A673 (cell line): ENCODE results near the gene CNGA2. TPM values are rescaled to one million over a fixed set of nuclear protein-coding genes. Genes with fewer than 3 reads are reported as not detected.

ENCODE experiments used
- BruUV-seq: library from RNA; stranded (reverse); fragments of 400-500 nt; replicated peaks from 2 replicates; lab custom pipeline; 2021; lab: Mats Ljungman, UMichigan
- CTCF ChIA-PET: fragments of 300-600 bp; sonication (Branson Sonifier 250); formaldehyde crosslinking; loops from one replicate; lab custom pipeline; 2022; ENCODE audit warnings: antibody characterized with exemption; lab: Charles Lee
- POLR2A ChIA-PET: fragments of 300-600 bp; sonication (Branson Sonifier 250); formaldehyde crosslinking; loops from one replicate; lab custom pipeline; 2022; ENCODE audit warnings: antibody characterized with exemption; ENCODE audit not compliant: low non-redundant PET; lab: Charles Lee
- DNase-seq: peaks from one replicate; pipeline ENCODE4 v3.0.0-alpha.2; 2015; ENCODE audit warnings: low spot score
- H3K27ac ChIP-seq: fragments of 200-600 bp; sonication (generic); 2 replicates; pipeline ENCODE4 v1.5.1; 2016; ENCODE audit warnings: mixed run types, low read depth, mild to moderate bottlenecking, mixed read lengths, antibody characterized with exemption, low read length; ENCODE audit not compliant: poor library complexity, severe bottlenecking
- H3K27me3 ChIP-seq: fragments of 200-600 bp; sonication (generic); replicated peaks from 2 replicates; pipeline ENCODE4 v1.6.1; 2017; ENCODE audit warnings: mixed run types, low read depth, mild to moderate bottlenecking, mixed read lengths, antibody characterized with exemption, low read length; ENCODE audit not compliant: insufficient read depth, poor library complexity
- H3K36me3 ChIP-seq: fragments of 200-600 bp; sonication (generic); 2 replicates; pipeline ENCODE4 v1.6.1; 2016; ENCODE audit warnings: mixed run types, mild to moderate bottlenecking, mixed read lengths, antibody characterized with exemption, low read length; ENCODE audit not compliant: insufficient read depth, poor library complexity, severe bottlenecking
- H3K4me1 ChIP-seq: fragments of 200-600 bp; sonication (generic); 2 replicates; pipeline ENCODE4 v1.6.1; 2017; ENCODE audit warnings: mixed run types, mild to moderate bottlenecking, mixed read lengths, antibody characterized with exemption, low read length; ENCODE audit not compliant: insufficient read depth, poor library complexity, severe bottlenecking
- H3K4me3 ChIP-seq: fragments of 200-600 bp; sonication (generic); 2 replicates; pipeline ENCODE4 v1.5.1; 2016; ENCODE audit warnings: low read depth, mixed run types, mild to moderate bottlenecking, mixed read lengths, low read length; ENCODE audit not compliant: poor library complexity, severe bottlenecking
- H3K9me3 ChIP-seq: fragments of 200-600 bp; sonication (generic); 2 replicates; pipeline ENCODE4 v1.6.1; 2016; ENCODE audit warnings: mixed run types, low read depth, mild to moderate bottlenecking, mixed read lengths, antibody characterized with exemption, low read length; ENCODE audit not compliant: poor library complexity, severe bottlenecking
- EZH2 ChIP-seq: fragments of 200-600 bp; sonication (generic); IDR thresholded peaks from 2 replicates; pipeline ENCODE4 v1.6.1; 2017; ENCODE audit warnings: borderline replicate concordance, low read depth, mild to moderate bottlenecking, mixed read lengths, antibody characterized with exemption, low read length; ENCODE audit not compliant: poor library complexity, severe bottlenecking
- intact Hi-C: fragments of 100-400 bp; cut with micrococcal nuclease; formaldehyde crosslinking; loops from one replicate; pipeline ENCODE4 v1.10.0; 2022; ENCODE audit not compliant: unreplicated experiment
- total RNA-seq: library from RNA; stranded (reverse); gene quantifications from 2 replicates; pipeline ENCODE4 v1.2.3, GENCODE V29; 2021
- TF ChIP-seq, protein P1 (sequence below): fragments of 300-800, 200-600 bp; sonication (generic); conservative IDR thresholded peaks from 2 replicates; pipeline ENCODE4 v1.5.1; 2017; ENCODE audit warnings: low read depth, mild to moderate bottlenecking, antibody characterized with exemption, low read length, moderate library complexity, mixed read lengths

Gene CNGA2
- total RNA-seq, 1 experiment from 2014 or later: not detected

DNA sequence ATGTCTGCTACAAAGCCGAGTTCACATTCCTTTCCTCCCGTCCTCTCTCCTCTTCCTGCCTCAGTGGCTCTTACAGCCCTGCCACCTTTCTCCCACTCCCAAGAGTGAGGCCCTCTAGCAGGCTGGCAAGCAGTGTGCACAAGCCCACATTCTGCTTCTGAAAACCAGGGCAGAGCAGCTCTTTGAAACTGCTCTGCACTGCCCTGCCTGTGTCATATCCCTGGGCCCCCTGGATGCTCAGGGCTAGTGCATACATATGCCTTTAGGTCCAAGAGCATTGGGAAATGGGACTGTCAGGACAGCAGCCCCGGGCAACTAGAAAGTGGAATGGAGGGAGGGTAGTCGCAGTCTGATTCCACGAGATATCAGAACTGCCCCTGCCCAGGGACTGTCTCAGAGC lies 42.4 kb downstream of the CNGA2 start:
- intact Hi-C loops: no loop called here
- TF ChIP-seq, protein P1, sequence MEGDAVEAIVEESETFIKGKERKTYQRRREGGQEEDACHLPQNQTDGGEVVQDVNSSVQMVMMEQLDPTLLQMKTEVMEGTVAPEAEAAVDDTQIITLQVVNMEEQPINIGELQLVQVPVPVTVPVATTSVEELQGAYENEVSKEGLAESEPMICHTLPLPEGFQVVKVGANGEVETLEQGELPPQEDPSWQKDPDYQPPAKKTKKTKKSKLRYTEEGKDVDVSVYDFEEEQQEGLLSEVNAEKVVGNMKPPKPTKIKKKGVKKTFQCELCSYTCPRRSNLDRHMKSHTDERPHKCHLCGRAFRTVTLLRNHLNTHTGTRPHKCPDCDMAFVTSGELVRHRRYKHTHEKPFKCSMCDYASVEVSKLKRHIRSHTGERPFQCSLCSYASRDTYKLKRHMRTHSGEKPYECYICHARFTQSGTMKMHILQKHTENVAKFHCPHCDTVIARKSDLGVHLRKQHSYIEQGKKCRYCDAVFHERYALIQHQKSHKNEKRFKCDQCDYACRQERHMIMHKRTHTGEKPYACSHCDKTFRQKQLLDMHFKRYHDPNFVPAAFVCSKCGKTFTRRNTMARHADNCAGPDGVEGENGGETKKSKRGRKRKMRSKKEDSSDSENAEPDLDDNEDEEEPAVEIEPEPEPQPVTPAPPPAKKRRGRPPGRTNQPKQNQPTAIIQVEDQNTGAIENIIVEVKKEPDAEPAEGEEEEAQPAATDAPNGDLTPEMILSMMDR: no peak
- TF ChIP-seq EZH2: no peak
- POLR2A ChIA-PET: no interaction called here
- Histone ChIP-seq H3K36me3 (no peaks in the 10 kb centered on the region), H3K4me3 (no peak overlapping the region), H3K27me3 (peaks cover 5% of the 10 kb centered on the region), H3K4me1 (no peaks in the 10 kb centered on the region), H3K27ac (no peak overlapping the region), H3K9me3 (no peaks in the 10 kb centered on the region)
- CTCF ChIA-PET: no interaction called here
- DNase-seq: no peak
- BruUV-seq: no TSS peak

DNA sequence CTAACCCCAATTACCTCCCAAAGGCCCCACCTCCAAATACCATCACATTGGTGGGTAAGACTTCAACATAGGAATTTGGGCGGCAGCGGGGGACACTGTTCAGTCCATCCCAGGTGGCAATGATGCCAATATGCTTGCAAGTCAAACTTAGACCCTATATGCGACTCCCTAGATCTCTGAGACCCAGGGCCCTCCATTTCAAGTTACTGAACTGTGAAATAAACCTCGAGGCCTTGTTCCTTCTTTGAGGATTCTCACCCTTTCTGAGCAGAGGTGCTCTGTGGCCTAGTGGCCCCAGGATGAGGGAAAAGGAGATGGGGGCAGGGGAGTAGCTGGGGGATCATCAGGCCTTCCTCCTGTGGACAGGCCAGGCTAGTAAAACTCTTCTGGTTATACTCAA lies 44.7 kb downstream of the CNGA2 start:
- no peak for DNase-seq
- H3K9me3 ChIP-seq: no peaks in the 10 kb centered on the region
- intact Hi-C loops: no loop called here
- CTCF ChIA-PET: no interaction called here
- no peak for TF ChIP-seq EZH2
- TF ChIP-seq, protein P1: no peak
- POLR2A ChIA-PET: no interaction called here
- H3K27me3 ChIP-seq: peaks cover 5% of the 10 kb centered on the region
- no peak overlapping the region for H3K27ac ChIP-seq
- BruUV-seq: no TSS peak
- no peak overlapping the region for H3K4me3 ChIP-seq
- H3K4me1 ChIP-seq: no peaks in the 10 kb centered on the region
- H3K36me3 ChIP-seq: no peaks in the 10 kb centered on the region

DNA sequence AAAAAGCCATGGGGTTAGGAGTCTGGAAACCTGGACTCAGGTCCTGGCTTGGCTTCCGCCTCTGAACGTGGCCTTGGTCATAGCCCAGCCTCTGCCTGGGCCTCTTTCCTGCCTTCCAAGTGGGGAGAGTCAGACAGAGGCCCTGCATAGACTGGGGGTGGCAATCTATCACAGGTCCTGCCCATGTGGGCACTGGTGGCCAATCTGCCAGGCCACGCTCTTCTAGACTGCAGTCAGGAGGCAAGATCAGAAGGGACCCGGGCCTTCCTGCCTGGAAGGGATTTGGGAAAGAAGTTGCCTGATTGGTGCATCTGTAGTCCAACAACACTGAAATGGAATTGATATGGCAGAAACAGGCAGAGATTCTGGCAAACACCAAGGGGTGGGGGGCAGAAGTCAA lies 46.1 kb downstream of the CNGA2 start:
- CTCF ChIA-PET: no interaction called here
- intact Hi-C loops: no loop called here
- POLR2A ChIA-PET: no interaction called here
- Histone ChIP-seq H3K36me3 (no peaks in the 10 kb centered on the region), H3K9me3 (no peaks in the 10 kb centered on the region), H3K4me3 (no peak overlapping the region), H3K27ac (no peak overlapping the region), H3K27me3 (peaks cover under 1% of the 10 kb centered on the region), H3K4me1 (no peaks in the 10 kb centered on the region)
- DNase-seq: no peak
- no TSS peak for BruUV-seq
- TF ChIP-seq EZH2: no peak
- TF ChIP-seq, protein P1: no peak
